Nephron (organoid): ENCODE measurements around the gene PPP1R1B.
A peak's percentile ranks its signal among the peaks of the same experiment; 100 is the strongest.

Source experiments
- H3K27ac Mint-ChIP-seq, 3 experiments: 2 replicates each; pipeline ENCODE4 v1.8.0; 2020; ENCODE audit warnings: mixed read lengths in 3 of 3, mild to moderate bottlenecking in 2 of 3, moderate library complexity in 1 of 3
- H3K27me3 Mint-ChIP-seq: 2 replicates; pipeline ENCODE4 v1.8.0; 2021; ENCODE audit warnings: low read depth, mild to moderate bottlenecking, moderate library complexity, mixed read lengths
- H3K36me3 Mint-ChIP-seq: 2 replicates; pipeline ENCODE4 v1.8.0; 2020; ENCODE audit warnings: low read depth, mixed read lengths
- H3K4me1 Mint-ChIP-seq: 2 replicates; pipeline ENCODE4 v1.8.0; 2020; ENCODE audit warnings: mixed read lengths
- H3K4me3 Mint-ChIP-seq, 3 experiments: 2 replicates each; pipeline ENCODE4 v1.8.0; 2020; ENCODE audit warnings: mild to moderate bottlenecking in 3 of 3, mixed read lengths in 3 of 3, moderate library complexity in 2 of 3
- H3K9me3 Mint-ChIP-seq: 2 replicates; pipeline ENCODE4 v1.8.0; 2020; ENCODE audit warnings: mixed read lengths
- TF ChIP-seq, protein P1 (sequence below), 3 experiments: fragments of 200-600 bp; sonication (generic); IDR thresholded peaks; one replicate each; pipeline ENCODE4 v1.5.0; 2021; ENCODE audit warnings: antibody characterized with exemption in 3 of 3; ENCODE audit not compliant: unreplicated experiment in 3 of 3

The PPP1R1B gene

DNA sequence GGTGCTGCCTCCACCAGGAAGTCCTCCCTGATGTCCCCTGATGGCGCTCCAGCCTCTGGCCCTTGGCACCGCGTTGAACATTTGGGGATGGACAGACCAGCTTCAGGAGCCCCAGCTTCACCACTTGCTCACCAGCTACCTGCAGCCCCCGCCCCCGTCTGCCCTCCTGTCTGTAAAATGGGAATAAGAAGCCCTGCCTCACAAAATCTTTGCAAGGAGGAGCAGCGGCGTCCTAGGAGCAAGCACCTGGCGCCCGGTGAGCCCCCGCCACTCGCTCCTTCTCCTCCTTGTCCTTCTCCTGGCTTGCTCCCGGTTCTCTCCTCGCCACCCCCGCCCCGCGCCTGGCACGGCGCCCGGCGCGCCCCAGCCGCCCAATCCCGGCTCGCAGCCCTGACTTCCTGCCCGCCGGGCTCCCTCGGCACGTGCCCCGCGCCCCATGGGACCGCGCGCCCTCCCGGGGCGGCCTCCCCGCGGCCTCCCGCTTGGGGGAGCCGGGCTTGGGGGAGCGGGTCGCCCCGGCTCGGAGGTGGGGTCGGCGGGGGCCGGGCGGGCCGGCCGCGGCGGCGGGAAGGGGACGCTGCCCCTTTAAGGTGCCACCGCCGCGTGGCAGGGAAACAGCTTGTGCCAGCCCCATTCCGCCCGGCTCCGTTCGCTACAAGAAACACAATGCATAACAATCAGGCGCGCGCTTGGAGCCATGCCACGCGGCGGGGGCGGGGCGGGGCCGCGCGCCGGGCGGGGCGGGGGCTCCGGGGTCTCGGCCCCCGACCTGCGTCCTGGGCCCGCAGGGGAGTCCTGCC, 9.1 kb upstream of the PPP1R1B start:
- Mint-ChIP-seq H3K9me3 (no peaks in the 10 kb centered on the region), H3K4me3 (peak overlapping the region; percentile 47 to 85 (median 84)), H3K4me1 (peaks cover 7% of the 10 kb centered on the region), H3K36me3 (no peaks in the 10 kb centered on the region), H3K27me3 (peaks cover 88% of the 10 kb centered on the region), H3K27ac (no peak overlapping the region)
- TF ChIP-seq, protein P1, sequence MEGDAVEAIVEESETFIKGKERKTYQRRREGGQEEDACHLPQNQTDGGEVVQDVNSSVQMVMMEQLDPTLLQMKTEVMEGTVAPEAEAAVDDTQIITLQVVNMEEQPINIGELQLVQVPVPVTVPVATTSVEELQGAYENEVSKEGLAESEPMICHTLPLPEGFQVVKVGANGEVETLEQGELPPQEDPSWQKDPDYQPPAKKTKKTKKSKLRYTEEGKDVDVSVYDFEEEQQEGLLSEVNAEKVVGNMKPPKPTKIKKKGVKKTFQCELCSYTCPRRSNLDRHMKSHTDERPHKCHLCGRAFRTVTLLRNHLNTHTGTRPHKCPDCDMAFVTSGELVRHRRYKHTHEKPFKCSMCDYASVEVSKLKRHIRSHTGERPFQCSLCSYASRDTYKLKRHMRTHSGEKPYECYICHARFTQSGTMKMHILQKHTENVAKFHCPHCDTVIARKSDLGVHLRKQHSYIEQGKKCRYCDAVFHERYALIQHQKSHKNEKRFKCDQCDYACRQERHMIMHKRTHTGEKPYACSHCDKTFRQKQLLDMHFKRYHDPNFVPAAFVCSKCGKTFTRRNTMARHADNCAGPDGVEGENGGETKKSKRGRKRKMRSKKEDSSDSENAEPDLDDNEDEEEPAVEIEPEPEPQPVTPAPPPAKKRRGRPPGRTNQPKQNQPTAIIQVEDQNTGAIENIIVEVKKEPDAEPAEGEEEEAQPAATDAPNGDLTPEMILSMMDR (IDR thresholded peaks at IDR 0.05; ENCODE audit: unreplicated experiment in 3 of 3): no peak

DNA sequence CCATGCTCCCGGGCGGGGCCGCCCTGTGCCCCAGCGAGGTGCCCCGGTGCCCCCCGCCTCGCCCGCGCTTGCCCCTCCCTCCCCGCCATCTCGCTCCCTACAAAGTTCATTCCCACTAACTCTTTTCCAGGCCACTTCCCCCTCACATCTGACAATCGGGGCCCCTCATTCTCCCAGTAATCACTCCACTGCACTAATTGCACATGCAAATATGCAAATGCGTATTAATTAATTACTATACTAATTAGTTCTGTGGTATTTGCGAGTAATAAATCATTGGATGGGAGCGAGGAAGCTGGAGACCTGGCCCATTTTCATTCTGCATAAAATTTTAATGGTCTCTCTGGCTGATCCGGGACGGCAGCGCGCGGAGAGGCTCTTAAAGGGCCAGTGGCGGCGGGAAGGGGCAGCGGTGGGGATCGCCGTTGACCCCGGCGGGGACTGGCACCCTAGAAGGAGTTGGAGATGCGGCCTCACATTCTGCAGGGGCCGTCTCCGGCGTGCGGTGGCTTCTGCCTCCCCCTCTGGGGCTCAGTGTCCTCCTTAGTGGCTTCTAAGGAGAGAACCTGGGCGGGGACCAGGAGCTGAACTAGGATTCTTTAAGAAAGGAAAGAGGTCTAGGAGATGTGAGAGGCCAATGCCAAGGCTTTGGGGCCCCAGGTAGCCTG, 8.4 kb upstream of the PPP1R1B start:
- Mint-ChIP-seq H3K36me3 (no peaks in the 10 kb centered on the region), H3K9me3 (no peaks in the 10 kb centered on the region), H3K4me3 (peak overlapping the region; percentile 81 to 85 (median 84)), H3K27me3 (peaks cover 82% of the 10 kb centered on the region), H3K4me1 (peaks cover 7% of the 10 kb centered on the region), H3K27ac (no peak overlapping the region)
- TF ChIP-seq, protein P1 (IDR thresholded peaks at IDR 0.05; ENCODE audit: unreplicated experiment in 3 of 3): no peak

DNA sequence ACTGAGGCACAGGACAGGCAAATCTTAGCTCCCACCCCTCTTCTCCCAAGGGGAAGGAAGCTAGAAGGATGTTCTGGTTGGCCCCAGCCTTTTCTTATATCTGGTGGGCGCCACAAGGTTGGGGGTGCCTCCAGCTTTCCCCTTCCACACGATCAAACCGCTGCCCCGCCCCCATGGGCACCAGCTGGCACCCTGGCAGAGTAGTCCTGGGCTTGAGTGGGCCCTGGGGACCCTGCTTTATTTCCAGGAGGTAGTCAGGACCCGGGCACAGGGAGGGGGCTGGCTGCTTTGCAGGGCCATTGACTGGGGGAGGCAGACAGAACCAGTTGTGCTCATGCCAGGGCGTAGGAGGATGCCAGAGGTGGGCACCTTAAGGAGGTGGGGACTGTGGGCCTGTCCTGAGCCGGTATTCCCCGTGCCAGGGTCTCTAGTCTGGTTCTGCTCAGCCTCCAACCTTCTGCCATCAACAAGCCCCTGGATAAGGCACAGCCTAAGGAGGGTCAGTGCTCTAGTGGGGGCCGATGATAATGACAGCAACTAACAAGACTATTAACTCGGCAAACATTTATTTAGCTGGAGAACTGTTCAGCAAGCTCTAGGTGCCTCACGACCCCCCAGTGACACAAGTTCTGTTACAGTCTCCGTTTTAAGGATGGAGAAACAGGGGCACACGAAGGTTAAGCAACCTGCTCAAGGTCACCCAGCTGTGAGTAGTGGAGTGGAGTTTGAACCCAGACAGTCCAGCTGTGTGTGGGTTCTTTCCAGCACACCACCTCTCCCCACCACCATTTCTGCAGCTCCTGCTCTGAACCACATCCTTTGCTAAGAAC, 7.6 kb upstream of the PPP1R1B start:
- Mint-ChIP-seq H3K27me3 (peaks cover 79% of the 10 kb centered on the region), H3K27ac (no peak overlapping the region), H3K4me3 (peak overlapping the region; percentile 51 to 73 (median 70)), H3K36me3 (no peaks in the 10 kb centered on the region), H3K9me3 (no peaks in the 10 kb centered on the region), H3K4me1 (peaks cover 7% of the 10 kb centered on the region)
- TF ChIP-seq, protein P1 (IDR thresholded peaks at IDR 0.05; ENCODE audit: unreplicated experiment in 3 of 3): no peak

DNA sequence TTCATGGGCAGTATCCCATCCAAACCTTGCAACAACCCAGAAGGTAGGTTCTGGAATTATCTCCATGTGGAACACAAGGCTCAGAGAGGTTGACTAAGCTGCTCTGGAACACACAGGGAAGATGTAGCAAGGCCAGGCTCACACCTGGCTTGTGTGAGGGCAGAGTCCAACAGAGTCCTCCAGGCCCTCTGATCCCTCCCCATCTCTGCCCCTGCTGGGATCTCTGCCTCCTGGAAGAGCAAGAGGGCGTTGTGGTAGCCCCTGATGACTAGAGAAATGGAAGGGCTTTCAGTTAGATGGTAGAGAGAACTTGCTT, 7.0 kb upstream of the PPP1R1B start:
- TF ChIP-seq, protein P1 (IDR thresholded peaks at IDR 0.05; ENCODE audit: unreplicated experiment in 3 of 3): no peak
- Mint-ChIP-seq H3K27me3 (peaks cover 78% of the 10 kb centered on the region), H3K4me1 (peaks cover 8% of the 10 kb centered on the region), H3K36me3 (no peaks in the 10 kb centered on the region), H3K4me3 (peak overlapping the region in 1 of 3 experiments; percentile 73), H3K9me3 (no peaks in the 10 kb centered on the region), H3K27ac (no peak overlapping the region)

DNA sequence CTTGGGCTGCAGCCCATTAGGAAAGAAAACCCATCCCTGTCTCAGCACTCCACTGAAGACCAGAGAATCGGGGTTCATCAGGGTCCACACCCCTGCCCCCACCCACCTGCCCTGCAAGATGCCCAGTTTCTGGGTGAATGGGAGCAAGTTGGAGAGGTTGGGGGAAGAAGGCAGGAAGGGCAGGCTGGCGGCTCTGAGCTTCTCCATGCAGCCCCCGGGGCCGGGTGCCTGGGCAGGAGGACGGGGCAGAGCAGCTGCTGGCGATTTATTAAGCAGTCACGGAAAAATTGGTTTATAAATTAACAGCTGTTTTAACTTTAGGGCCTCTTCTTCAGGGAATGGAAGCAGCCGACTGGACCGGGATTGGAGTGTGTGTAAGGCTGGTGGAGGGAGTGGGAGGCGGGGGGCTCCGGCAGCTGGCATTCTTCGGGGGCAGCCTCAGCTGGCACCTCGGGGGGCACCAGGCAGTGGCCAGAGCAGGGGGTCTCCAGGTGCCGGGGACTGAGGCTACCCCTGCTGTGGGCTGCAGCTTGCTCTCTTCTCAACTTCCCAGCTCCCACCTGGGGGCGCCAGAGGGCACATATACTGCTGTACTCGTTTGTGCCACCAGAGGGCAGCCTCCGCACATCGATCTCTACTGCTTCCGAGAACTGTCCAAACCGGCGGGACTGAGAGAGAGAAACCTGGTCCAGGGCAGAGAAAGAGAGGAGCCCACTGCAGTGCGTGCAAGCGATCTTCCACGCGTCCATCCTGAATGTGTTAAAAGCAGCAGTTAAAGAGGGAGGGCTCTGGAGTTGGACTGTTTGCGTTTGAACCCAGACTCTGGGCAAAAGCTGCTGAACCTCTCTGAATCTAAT, 5.0 kb upstream of the PPP1R1B start:
- Mint-ChIP-seq H3K9me3 (no peaks in the 10 kb centered on the region), H3K36me3 (no peaks in the 10 kb centered on the region), H3K4me1 (peaks cover 25% of the 10 kb centered on the region), H3K27ac (peak overlapping the region in 1 of 3 experiments; percentile 4), H3K4me3 (peak overlapping the region; percentile 16 to 52 (median 17)), H3K27me3 (peaks cover 78% of the 10 kb centered on the region)
- TF ChIP-seq, protein P1 (IDR thresholded peaks at IDR 0.05; ENCODE audit: unreplicated experiment in 3 of 3): peak; percentile 99 to 100 (median 100)
